GM19239 (cell line): ENCODE measurements around the gene ATL3.
A peak's percentile ranks its signal among the peaks of the same experiment; 100 is the strongest.
"Not testable (repeated sequence)": the region's sequence is repeated elsewhere in the genome, so short reads cannot be mapped to it uniquely, and the experiment has no call there.

Source experiments
- DNase-seq: peaks from one replicate; pipeline ENCODE4 v3.0.0; 2011; ENCODE audit warnings: low spot score; ENCODE audit not compliant: insufficient read length
- FAIRE-seq: peaks from 2 replicates; lab custom pipeline; 2011; peaks lifted over from hg19 to GRCh38; lab: Jason Lieb, UNC

ATL3 gene

DNA sequence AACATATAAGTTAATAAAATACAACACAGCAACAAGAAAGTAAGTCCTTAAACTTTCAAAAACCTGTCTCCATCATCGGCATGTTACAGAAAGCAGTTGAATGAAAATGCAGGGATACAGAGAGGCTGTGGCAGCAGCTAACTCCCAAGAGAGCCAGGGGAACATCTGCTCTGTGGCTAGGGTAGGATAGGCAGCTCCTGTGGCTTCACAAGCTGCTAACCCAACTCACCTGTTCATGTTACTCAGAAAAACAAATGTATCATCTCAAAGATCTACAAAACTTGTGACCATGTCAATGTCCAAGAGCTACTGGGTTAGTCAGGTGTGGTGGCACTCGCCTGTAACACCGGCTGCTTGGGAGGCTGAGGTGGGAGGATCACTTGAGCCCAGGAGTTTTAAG, 41.8 kb downstream of the ATL3 start:
- FAIRE-seq = no peak
- no peak for DNase-seq

- DNase-seq (no peak), FAIRE-seq (no peak)
Measured at GRCh38 chr11:63623513-63624140, 47.5 kb downstream of the ATL3 start.

- FAIRE-seq (no peak), DNase-seq (no peak)
Measured at GRCh38 chr11:63622323-63622722, 48.9 kb downstream of the ATL3 start.

- FAIRE-seq (no peak), DNase-seq (no peak)
Measured at GRCh38 chr11:63621071-63621470, 50.1 kb downstream of the ATL3 start.

DNA sequence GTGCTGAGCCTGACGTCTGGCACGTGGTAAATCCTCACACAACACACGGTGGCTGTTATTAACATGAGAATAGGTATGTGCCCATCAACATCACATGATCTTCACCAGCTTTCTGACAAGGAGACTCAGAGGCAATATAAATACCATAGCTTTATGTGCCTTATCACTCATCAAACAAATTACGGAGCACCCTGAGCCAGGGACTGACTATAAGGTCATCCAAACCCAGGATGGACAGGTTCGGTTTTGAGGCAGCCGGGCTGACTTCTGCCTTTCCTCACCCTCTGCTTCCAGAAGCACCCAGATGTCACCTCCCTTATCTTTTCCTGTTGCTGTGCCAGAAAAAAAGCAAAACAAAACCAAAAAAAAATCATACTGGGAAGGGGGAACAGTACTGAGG, 51.2 kb downstream of the ATL3 start:
- no peak for FAIRE-seq
- no peak for DNase-seq

DNA sequence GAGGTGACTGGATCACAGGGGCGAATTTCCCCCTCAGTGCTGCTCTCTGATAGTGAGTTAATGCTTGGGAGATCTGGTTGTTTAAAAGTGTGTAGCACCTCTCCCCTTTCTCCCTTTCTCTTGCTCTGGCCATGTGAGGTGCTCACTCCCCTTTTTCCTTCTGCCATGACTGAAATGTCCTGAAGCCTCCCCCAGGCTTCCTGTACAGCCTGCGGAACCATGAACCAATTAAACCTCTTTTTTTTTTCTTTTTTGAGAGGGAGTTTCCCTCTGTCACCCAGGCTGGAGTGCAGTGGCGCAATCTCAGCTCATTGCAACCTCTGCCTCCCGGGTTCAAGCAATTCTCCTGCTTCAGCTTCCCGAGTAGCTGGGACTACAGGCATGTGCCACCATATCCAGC, 53.5 kb downstream of the ATL3 start:
- not testable (repeated sequence) for FAIRE-seq, DNase-seq

DNA sequence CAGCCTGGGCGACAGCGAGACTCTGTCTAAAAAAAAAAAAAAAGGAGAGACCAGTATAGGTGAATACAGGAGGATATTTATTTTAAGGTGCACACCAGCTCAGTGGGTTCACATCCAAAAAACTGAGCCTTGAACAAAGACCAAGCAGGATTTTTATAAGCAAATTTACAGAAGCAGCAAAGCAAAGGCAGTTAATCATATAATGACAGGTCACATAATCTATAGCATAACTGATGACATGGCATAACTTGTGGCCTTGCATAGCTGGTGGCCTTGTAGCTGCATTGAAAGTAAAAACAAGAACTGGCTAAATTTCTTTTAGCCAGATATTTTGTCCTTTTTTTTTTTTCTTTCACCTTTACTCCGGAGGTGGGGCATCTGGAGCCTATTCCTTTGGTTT, 54.2 kb downstream of the ATL3 start:
- no peak for FAIRE-seq
- DNase-seq = no peak

GRCh38 chr11:63614136-63614671, 57.0 kb downstream of the ATL3 start, which contains the start of gene PLAAT3:
TSS of gene PLAAT3 (minus strand) at chr11:63614433. CDS start at chr11:63614014, 419 bp downstream.
- peak; percentile 31 for DNase-seq
- no peak for FAIRE-seq

- no peak for DNase-seq
- FAIRE-seq = no peak
Measured at GRCh38 chr11:63613517-63614135, 57.5 kb downstream of the ATL3 start.

GRCh38 chr11:63612181-63612580, 59.0 kb downstream of the ATL3 start:
- DNase-seq (no peak), FAIRE-seq (no peak)

DNA sequence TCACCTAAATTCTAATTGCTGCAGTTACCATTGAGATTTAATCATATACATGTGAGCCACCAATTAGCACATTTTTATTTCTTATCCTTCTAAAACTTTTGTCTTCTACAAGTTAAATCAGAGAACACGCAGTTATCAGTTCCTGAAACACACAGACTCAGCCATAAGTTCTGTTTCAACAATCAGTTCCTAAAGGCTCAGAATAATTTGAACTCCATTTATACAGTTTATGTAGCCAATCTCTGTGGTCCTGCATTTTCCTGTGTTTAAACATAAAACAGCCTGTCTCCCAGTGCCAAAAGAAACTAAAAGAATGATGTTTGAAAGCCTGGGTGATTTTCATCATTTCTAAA, 59.8 kb downstream of the ATL3 start:
- DNase-seq (no peak), FAIRE-seq (no peak)

GRCh38 chr11:63610604-63611394, 60.4 kb downstream of the ATL3 start:
- FAIRE-seq (no peak), DNase-seq (no peak)

GRCh38 chr11:63609971-63610580, 61.1 kb downstream of the ATL3 start:
- DNase-seq (no peak), FAIRE-seq (no peak)

DNA sequence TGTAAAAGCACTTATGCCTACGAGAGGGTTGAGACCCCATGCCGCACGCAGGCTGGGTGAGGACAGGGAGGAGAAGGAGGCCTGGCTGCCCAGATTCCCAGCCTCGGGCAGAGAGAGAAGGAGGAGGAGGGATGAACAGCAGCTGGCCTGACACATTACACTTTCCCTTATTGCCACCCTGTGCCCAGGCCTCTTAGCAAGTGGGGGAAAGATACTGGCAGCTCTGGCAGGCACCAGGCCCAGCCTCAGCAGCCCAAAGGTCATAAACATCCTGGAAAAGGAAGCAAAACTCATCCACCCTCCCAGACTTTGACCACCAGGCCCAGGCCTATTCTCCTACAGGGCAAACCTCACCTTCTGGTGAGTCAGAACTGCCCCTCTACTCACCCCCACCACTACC, 61.6 kb downstream of the ATL3 start:
- FAIRE-seq (no peak), DNase-seq (no peak)

DNA sequence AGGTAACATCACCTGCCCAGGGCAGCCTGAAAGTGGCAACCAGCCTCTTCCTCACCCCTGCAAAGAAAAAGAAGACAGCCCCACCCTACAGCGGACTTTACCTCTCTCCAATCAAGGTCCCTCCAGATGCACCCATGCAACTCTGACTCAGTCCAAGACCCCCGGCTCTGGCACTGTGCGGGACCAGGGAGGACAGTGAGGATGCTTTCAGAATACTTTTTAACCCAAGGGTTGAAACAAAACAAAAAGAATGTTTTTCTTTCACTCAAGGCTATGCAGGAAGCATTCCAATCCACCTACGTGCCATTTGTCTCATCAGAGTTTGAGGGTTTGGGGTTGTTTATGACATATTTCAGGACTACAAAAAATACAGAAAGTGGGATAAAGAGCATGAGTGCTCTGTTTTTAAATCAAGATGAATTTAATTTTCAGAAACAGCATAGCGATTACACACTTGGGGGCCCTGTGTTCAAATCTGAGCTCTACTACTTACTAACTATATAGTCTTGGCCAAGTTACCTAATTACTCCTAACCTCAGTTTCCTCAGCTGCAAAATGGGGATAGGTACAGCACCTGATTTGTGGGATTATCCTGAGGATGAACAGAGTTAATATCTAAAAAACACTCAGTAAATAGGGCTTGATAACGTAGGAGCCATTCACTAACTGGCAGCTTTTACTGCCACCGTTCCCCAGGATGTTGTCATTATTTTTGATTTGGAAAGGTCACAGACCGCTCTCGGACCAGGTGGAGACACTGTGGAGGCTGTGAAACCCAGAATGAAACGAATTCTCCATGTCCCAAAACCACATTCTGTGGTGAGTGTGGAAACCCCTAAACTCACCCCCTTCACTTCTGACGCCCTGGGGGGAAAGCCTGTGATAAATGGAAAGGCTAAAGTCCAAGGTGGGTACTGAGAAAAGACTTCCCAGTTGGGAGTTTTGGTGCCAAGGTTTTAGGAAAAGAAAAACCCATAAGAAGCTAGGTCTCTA, 62.5 kb downstream of the ATL3 start:
- DNase-seq = no peak
- FAIRE-seq = no peak

- FAIRE-seq (no peak), DNase-seq (no peak)
Measured at GRCh38 chr11:63603180-63603518, 68.0 kb downstream of the ATL3 start.

GRCh38 chr11:63602290-63603179, 68.6 kb downstream of the ATL3 start:
- FAIRE-seq, DNase-seq: not testable (repeated sequence)

DNA sequence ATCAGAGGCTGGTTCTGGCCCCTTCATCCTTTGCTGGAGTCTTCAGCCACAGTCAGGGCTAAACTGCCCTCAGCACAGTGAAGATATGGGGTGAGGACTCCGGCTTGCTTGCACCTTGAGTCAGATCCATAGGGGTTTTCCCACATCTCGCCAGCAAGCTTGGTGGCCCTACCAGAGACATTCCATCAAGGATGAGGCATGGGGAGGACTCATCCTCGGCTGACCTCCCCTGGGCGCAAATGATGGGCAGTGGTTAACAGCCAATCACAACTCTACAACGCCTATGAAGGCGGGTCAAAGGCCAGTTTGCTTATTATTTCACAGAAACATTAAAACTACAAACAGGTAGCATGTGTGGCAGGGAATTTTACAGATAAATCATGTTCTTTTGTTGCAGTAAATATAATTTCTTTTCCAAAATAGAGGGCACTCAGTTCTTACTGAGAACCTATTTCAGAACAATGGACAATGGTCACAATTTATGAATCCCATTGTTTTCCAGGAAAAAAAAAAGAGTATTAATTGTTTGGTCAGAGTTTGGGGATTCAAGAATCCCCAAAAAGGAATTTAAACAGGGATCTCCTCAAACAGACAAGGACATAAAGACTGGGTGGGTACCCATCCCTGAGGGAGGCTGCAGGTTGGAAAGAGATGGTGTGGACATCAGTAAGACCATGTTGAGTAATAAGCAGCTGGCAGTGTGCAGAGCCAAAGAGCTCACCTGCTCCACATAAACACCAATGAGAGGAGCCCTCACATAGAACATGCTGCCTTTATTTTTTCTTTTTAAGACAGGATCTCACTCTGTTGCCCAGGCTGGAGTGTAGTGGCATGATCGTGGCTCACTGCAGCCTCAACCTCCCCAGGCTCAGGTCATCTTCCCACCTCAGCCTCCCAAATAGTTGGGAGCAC, 71.7 kb downstream of the ATL3 start:
- no peak for FAIRE-seq
- no peak for DNase-seq
